Left cardiac atrium (tissue), 4 donors: ENCODE data around the gene NEB. TPM values are rescaled to one million over a fixed set of nuclear protein-coding genes. Genes with fewer than 3 reads are reported as not detected.

Experiments
- ATAC-seq, 2 donors: fragments of 200-7000 bp; cut with Tn5 transposase; one replicate each; pipeline ENCODE4 v1.9.1; 2020; ENCODE audit warnings: mild to moderate bottlenecking in 2 of 2, moderate library complexity in 2 of 2
- DNase-seq: peaks from one replicate; pipeline ENCODE4 v3.0.0-alpha.2; 2020
- intact Hi-C, 2 donors: fragments of 100-400 bp; cut with DNase I; formaldehyde crosslinking; loops; one replicate each; pipeline versions ENCODE4 v1.14.1 to v1.15.1; 2022 to 2023
- total RNA-seq, 2 donors: library from RNA; stranded (reverse); fragmentation: NEBNext Ultra II Directional; extraction: Animal tissue kit (Norgen Biotek cat#: 25700); gene quantifications; one replicate each; pipeline ENCODE4 v1.2.1, GENCODE V29; 2021
- donor health status: DM: no; HTN: yes; CAD: no.
- donor health status: DM: no; HTN: yes; CAD: no; lungs with severe emphysema.
- donor health status: DM: yes; HTN: yes; CAD: no.
- donor health status: Dilated cardiomyopathy.

Gene NEB
- total RNA-seq, 2 donors from 2014 or later, result 24.7 to 30.5 TPM

- intact Hi-C loops, result no loop called here
- ATAC-seq (no peak), DNase-seq (no peak)
Measured at GRCh38 chr2:151439127-151439526, 295.1 kb downstream of the NEB start.

GRCh38 chr2:151438506-151438905 is 295.8 kb downstream of the NEB start:
- intact Hi-C loops, result no loop called here
- no peak for ATAC-seq
- no peak for DNase-seq

- intact Hi-C loops, result no loop called here
- DNase-seq (no peak), ATAC-seq (no peak)
Measured at GRCh38 chr2:151437630-151438029, 296.6 kb downstream of the NEB start.

Other genes with a start within 250 kb of the NEB start
- 10 to 100 TPM; 64.4 to 82.9 TPM for gene ARL5A, start 93.9 kb upstream of the NEB start, total RNA-seq